HCT116 (cell line): ENCODE results near the gene WDR27. TPM values are rescaled to one million over a fixed set of nuclear protein-coding genes. Genes with fewer than 3 reads are reported as not detected.

Source experiments
- ATAC-seq: fragments of 200-7000 bp; cut with Tn5 transposase; 2 replicates; pipeline ENCODE4 v1.9.1; 2020; ENCODE audit warnings: mild to moderate bottlenecking, moderate library complexity
- BruUV-seq: library from RNA; stranded (reverse); fragments of 400-500 nt; replicated peaks from 2 replicates; lab custom pipeline; 2021; lab: Mats Ljungman, UMichigan
- CTCF ChIA-PET: fragments of 300-600 bp; sonication (Branson Sonifier 250); formaldehyde crosslinking; loops from one replicate; lab custom pipeline; 2021; ENCODE audit warnings: antibody characterized with exemption; lab: Charles Lee
- POLR2A ChIA-PET: fragments of 300-600, 350-600 bp; sonication (Branson Sonifier 250); formaldehyde crosslinking; loops from one replicate; lab custom pipeline; 2021; ENCODE audit warnings: antibody characterized with exemption; lab: Charles Lee
- RAD21 ChIA-PET, 2 experiments: fragments of 300-600 bp; sonication (Branson Sonifier 250); formaldehyde crosslinking; loops; one replicate each; lab custom pipeline; 2023; ENCODE audit warnings: low total read pairs in 2 of 2; ENCODE audit not compliant: uncharacterized antibody in 2 of 2, unreplicated experiment in 2 of 2, low non-redundant PET in 1 of 2; lab: Charles Lee
- DNase-seq: peaks from one replicate; pipeline ENCODE4 v3.0.0-alpha.2; 2010; ENCODE audit warnings: low read depth, low spot score
- H2AFZ ChIP-seq: fragments of 200-600 bp; shearing (Covaris generic), sonication (generic); 2 replicates; pipeline ENCODE4 v1.6.1; 2017; ENCODE audit warnings: low read depth, mixed run types, mixed read lengths, antibody characterized with exemption, low read length; ENCODE audit not compliant: poor library complexity, severe bottlenecking
- H3K27ac ChIP-seq: 2 replicates; pipeline ENCODE4 v1.5.1; 2012; ENCODE audit warnings: low read depth, low read length
- H3K27me3 ChIP-seq: fragments of 200-600 bp; sonication (generic); 2 replicates; pipeline ENCODE4 v1.6.1; 2016; ENCODE audit warnings: mixed run types, low read length, mixed read lengths; ENCODE audit not compliant: insufficient read depth
- H3K36me3 ChIP-seq, 2 experiments: fragments of 200-500 bp in 1 of 2; fragments of 200-600 bp in 1 of 2; sonication (Bioruptor generic) in 1 of 2; sonication (generic) in 1 of 2; 2 replicates each; pipeline versions ENCODE4 v1.5.1 to v1.6.1; 2014 to 2016; ENCODE audit warnings: low read length in 2 of 2, inconsistent platforms in 1 of 2, mixed read lengths in 1 of 2, mixed run types in 1 of 2; ENCODE audit not compliant: insufficient read depth in 2 of 2, control insufficient read depth in 1 of 2
- H3K4me1 ChIP-seq, 2 experiments: fragments of 200-600 bp in 1 of 2; sonication (generic) in 1 of 2; 2 replicates each; pipeline versions ENCODE4 v1.5.1 to v1.6.1; 2012 to 2017; ENCODE audit warnings: low read length in 2 of 2, inconsistent platforms in 1 of 2, mild to moderate bottlenecking in 1 of 2, mixed read lengths in 1 of 2, mixed run types in 1 of 2, moderate library complexity in 1 of 2; ENCODE audit not compliant: insufficient read depth in 2 of 2, control insufficient read depth in 1 of 2
- H3K4me2 ChIP-seq: fragments of 200-600 bp; sonication (generic); 2 replicates; pipeline ENCODE4 v1.6.1; 2017; ENCODE audit warnings: mixed run types, low read length, mixed read lengths
- H3K4me3 ChIP-seq, 2 experiments: fragments of 200-600 bp in 1 of 2; sonication (generic) in 1 of 2; replicated peaks in 1 of 2; 2 replicates each; pipeline ENCODE4 v1.5.1; 2011 to 2016; ENCODE audit warnings: low read length in 2 of 2, control low read depth in 1 of 2, low read depth in 1 of 2, mild to moderate bottlenecking in 1 of 2, mixed read lengths in 1 of 2, mixed run types in 1 of 2
- H3K79me2 ChIP-seq: fragments of 200-600 bp; sonication (generic); 2 replicates; pipeline ENCODE4 v1.6.1; 2017; ENCODE audit warnings: mild to moderate bottlenecking, mixed run types, low read length, moderate library complexity, mixed read lengths; ENCODE audit not compliant: insufficient read depth
- H3K9ac ChIP-seq: fragments of 200-600 bp; sonication (generic); 2 replicates; pipeline ENCODE4 v1.6.1; 2016; ENCODE audit warnings: low read length, mixed read lengths
- H3K9me2 ChIP-seq: fragments of 200-600 bp; sonication (generic), shearing (Covaris generic); 2 replicates; pipeline ENCODE4 v1.6.1; 2017; ENCODE audit warnings: mixed run types, mild to moderate bottlenecking, moderate library complexity; ENCODE audit not compliant: insufficient read depth
- H3K9me3 ChIP-seq, 2 experiments: fragments of 200-500 bp in 1 of 2; fragments of 200-600 bp in 1 of 2; sonication (Bioruptor generic) in 1 of 2; sonication (generic) in 1 of 2; 2 replicates each; pipeline ENCODE4 v1.6.1; 2014 to 2017; ENCODE audit warnings: low read length in 2 of 2, mixed read lengths in 2 of 2, inconsistent platforms in 1 of 2, low read depth in 1 of 2, mild to moderate bottlenecking in 1 of 2, mixed run types in 1 of 2, moderate library complexity in 1 of 2; ENCODE audit not compliant: control insufficient read depth in 1 of 2, insufficient read depth in 1 of 2
- H4K20me1 ChIP-seq: fragments of 200-600 bp; sonication (generic), shearing (Covaris generic); 2 replicates; pipeline ENCODE4 v1.6.1; 2017; ENCODE audit warnings: mixed run types, mild to moderate bottlenecking, moderate library complexity; ENCODE audit not compliant: insufficient read depth
- CEBPB ChIP-seq: IDR thresholded peaks from 2 replicates; pipeline ENCODE4 v1.6.1; 2012; ENCODE audit warnings: low read depth
- EZH2 ChIP-seq: fragments of 200-600 bp; sonication (generic); IDR thresholded peaks from 2 replicates; pipeline ENCODE4 v1.6.1; 2017; ENCODE audit warnings: antibody characterized with exemption, mixed run types
- POLR2A ChIP-seq: IDR thresholded peaks from 2 replicates; pipeline ENCODE4 v1.7.0; 2011; ENCODE audit warnings: borderline replicate concordance; ENCODE audit not compliant: insufficient read depth, insufficient read length; ENCODE audit errors: extremely low read depth
- SP1 ChIP-seq: IDR thresholded peaks from 2 replicates; pipeline ENCODE4 v1.6.1; 2012; ENCODE audit warnings: low read depth
- ZNF274 ChIP-seq: fragments of 200-500 bp; sonication (Bioruptor generic); IDR thresholded peaks from 2 replicates; pipeline ENCODE4 v1.6.1; 2014; ENCODE audit warnings: mild to moderate bottlenecking, low read depth, low read length, inconsistent platforms
- intact Hi-C: fragments of 100-400 bp; cut with micrococcal nuclease; formaldehyde crosslinking; loops from 2 replicates; pipeline ENCODE4 v1.10.0; 2022
- total RNA-seq: library from RNA; stranded (reverse); gene quantifications from one replicate; pipeline ENCODE4 v1.2.1, GENCODE V29; 2021; ENCODE audit not compliant: unreplicated experiment
- TF ChIP-seq, protein P1 (sequence below), 3 experiments: fragments of 200-600 bp in 1 of 3; sonication (generic) in 1 of 3; IDR thresholded peaks in 2 of 3; conservative IDR thresholded peaks in 1 of 3; 2 replicates each; pipeline ENCODE4 v1.5.1; 2012 to 2017; ENCODE audit warnings: low read depth in 2 of 3, low read length in 2 of 3, antibody characterized with exemption in 1 of 3, borderline replicate concordance in 1 of 3, control low read depth in 1 of 3, mild to moderate bottlenecking in 1 of 3, mixed read lengths in 1 of 3, mixed run types in 1 of 3, moderate library complexity in 1 of 3; ENCODE audit not compliant: insufficient read depth in 1 of 3

Gene WDR27
- total RNA-seq, 1 experiment from 2014 or later: 60.6 TPM

DNA sequence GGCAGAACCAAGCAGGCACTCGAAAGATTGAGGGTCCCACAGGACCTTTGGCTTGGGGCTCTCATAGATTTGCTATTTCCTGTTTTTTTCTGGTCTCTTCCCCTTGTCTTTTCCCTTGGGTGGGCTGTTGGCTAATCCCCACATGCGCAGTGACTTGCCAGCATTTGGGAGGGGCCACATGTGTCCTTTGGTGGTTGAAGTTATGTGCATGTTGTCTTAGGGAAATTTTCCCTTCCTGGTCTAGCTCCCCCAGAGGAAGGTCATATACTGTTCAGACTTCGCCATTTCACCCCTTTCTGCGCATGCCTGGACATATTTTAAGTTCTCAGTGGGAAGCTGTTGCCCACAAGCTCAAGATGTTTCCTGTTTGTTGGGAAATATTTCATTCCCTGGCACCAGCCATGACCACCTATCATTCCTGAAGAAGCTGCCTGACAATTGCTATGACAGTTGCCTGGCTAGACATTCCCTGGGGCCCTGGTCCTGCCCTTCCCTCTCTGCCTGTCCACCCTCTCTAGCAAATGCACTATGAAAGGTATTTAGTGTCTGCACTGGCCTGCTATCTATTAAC is 292.0 kb downstream of the WDR27 start:
- Histone ChIP-seq H3K27ac (no peak overlapping the region), H3K36me3 (no peaks in the 10 kb centered on the region), H3K4me3 (no peak overlapping the region), H2AFZ (no peak overlapping the region), H3K4me1 (no peaks in the 10 kb centered on the region), H3K4me2 (no peak overlapping the region), H3K9me2 (no peaks in the 10 kb centered on the region), H3K79me2 (no peaks in the 10 kb centered on the region), H3K9me3 (no peaks in the 10 kb centered on the region; a peak in 1 of 4 replicates), H3K27me3 (no peaks in the 10 kb centered on the region), H4K20me1 (no peaks in the 10 kb centered on the region), H3K9ac (no peak overlapping the region)
- RAD21 ChIA-PET: no interaction called here
- TF ChIP-seq CEBPB (no peak), SP1 (no peak), ZNF274 (no peak)
- TF ChIP-seq, protein P1, sequence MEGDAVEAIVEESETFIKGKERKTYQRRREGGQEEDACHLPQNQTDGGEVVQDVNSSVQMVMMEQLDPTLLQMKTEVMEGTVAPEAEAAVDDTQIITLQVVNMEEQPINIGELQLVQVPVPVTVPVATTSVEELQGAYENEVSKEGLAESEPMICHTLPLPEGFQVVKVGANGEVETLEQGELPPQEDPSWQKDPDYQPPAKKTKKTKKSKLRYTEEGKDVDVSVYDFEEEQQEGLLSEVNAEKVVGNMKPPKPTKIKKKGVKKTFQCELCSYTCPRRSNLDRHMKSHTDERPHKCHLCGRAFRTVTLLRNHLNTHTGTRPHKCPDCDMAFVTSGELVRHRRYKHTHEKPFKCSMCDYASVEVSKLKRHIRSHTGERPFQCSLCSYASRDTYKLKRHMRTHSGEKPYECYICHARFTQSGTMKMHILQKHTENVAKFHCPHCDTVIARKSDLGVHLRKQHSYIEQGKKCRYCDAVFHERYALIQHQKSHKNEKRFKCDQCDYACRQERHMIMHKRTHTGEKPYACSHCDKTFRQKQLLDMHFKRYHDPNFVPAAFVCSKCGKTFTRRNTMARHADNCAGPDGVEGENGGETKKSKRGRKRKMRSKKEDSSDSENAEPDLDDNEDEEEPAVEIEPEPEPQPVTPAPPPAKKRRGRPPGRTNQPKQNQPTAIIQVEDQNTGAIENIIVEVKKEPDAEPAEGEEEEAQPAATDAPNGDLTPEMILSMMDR (IDR thresholded peaks at IDR 0.05 in 2 of 3, conservative IDR thresholded peaks at IDR 0.05 in 1 of 3; ENCODE audit: borderline replicate concordance in 1 of 3, insufficient read depth in 1 of 3, low read depth in 2 of 3, low read length in 2 of 3): peak in 1 of 3 experiments; percentile 6; a peak in 1 of 6 replicates
- intact Hi-C loops: no loop called here
- BruUV-seq: no TSS peak
- ATAC-seq (peak; percentile 63; the same call in 1 of the 2 replicates), DNase-seq (no peak)
- CTCF ChIA-PET: no interaction called here
- POLR2A ChIA-PET: no interaction called here

GRCh38 chr6:169407325-169407724 is 294.5 kb downstream of the WDR27 start:
- intact Hi-C loops: no loop called here
- no peaks in the 10 kb centered on the region for H3K4me1 ChIP-seq
- H2AFZ ChIP-seq: no peak overlapping the region
- CTCF ChIA-PET: interaction anchor here (1.5 kb wide), 1 partner anchor 14 kb away, joined by 3 read pairs; no protein-coding TSS in a partner anchor
- no peak overlapping the region for H3K4me2 ChIP-seq
- no peak overlapping the region for H3K27ac ChIP-seq
- H3K9me2 ChIP-seq: no peaks in the 10 kb centered on the region
- no peak for ATAC-seq
- no peaks in the 10 kb centered on the region for H3K9me3 ChIP-seq
- TF ChIP-seq SP1: no peak
- TF ChIP-seq CEBPB: no peak
- TF ChIP-seq EZH2: no peak
- no peak for TF ChIP-seq POLR2A
- POLR2A ChIA-PET: no interaction called here
- no peak for DNase-seq
- no TSS peak for BruUV-seq
- H4K20me1 ChIP-seq: no peaks in the 10 kb centered on the region
- no peaks in the 10 kb centered on the region for H3K27me3 ChIP-seq
- no peak overlapping the region for H3K4me3 ChIP-seq
- H3K79me2 ChIP-seq: no peaks in the 10 kb centered on the region
- no peaks in the 10 kb centered on the region for H3K36me3 ChIP-seq
- RAD21 ChIA-PET: no interaction called here
- no peak overlapping the region for H3K9ac ChIP-seq

Other genes with a start within 250 kb of the WDR27 start
- 20.6 TPM for gene C6orf120, start 97 bp upstream of the WDR27 start, total RNA-seq
- gene PHF10, start 22.5 kb upstream of the WDR27 start, total RNA-seq: 45.5 TPM
- 1.5 TPM for gene DYNLT2, start 49.5 kb upstream of the WDR27 start, total RNA-seq
- gene ERMARD, start 49.6 kb upstream of the WDR27 start, total RNA-seq: 24.7 TPM